Left hindlimb (tissue), 1 donor: Measurements from ENCODE around the gene CCN5.
"Not testable (repeated sequence)": the region's sequence is repeated elsewhere in the genome, so short reads cannot be mapped to it uniquely, and the experiment has no call there.

Experiments
- DNase-seq: peaks from one replicate; pipeline ENCODE4 v3.0.0-alpha.2; 2018

CCN5 gene

GRCh38 chr20:44714701-44715498, at the start of gene CCN5:
CCN5 (plus strand) TSS chr20:44715369; CDS start chr20:44715391, 22 bp downstream.
- DNase-seq, result peak; percentile 88

DNA sequence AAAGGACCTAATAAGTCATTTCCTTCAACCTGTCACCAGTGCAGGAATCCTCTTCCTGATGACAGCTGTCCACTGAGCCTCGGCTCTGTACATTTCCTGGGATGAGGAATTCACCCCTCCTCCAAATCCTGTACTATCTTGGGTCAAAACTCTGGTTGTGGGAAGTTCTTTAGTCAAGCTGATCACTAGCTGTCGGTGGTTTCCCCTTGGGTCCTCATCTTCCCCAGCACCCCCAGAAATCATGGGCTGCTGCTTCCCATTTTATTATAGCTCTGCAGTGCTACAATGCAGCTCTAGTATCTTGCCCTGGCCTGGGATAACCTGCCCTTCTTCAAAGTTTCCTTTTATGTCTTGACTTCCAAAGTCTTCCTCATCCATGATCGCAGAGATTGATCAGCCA, 49.1 kb upstream of the CCN5 start:
- no peak for DNase-seq

- DNase-seq, result not testable (repeated sequence)
These were observed 44.3 kb upstream of the CCN5 start for GRCh38 chr20:44670851-44671250.

- not testable (repeated sequence) for DNase-seq
These were observed 43.6 kb upstream of the CCN5 start for GRCh38 chr20:44671541-44671940.

- DNase-seq, result not testable (repeated sequence)
These were observed 42.8 kb upstream of the CCN5 start for GRCh38 chr20:44672318-44672902.

DNA sequence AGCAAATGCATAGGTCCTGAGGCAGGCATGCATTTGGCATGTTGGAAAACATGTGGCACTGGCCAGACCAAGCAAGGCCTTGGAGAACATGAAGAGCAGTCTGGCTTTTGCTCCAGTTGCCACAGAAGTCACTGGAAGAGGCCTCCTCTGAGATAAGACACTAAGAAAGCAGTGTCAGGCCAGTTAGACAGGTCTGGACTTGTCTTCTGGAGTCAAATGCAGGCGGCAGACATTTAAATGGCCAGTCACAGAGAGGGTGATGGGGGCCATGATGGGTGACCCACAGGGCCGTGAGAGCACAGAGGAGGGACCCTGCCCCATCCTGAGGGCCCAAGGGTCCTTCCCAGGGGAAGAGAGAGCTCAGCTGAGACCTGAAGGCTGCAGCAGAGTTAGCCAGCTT, 36.9 kb upstream of the CCN5 start:
- DNase-seq, result no peak

GRCh38 chr20:44678990-44679611, 36.1 kb upstream of the CCN5 start:
- DNase-seq, result no peak

- no peak for DNase-seq
These were observed 33.2 kb upstream of the CCN5 start for GRCh38 chr20:44681796-44682566.

DNA sequence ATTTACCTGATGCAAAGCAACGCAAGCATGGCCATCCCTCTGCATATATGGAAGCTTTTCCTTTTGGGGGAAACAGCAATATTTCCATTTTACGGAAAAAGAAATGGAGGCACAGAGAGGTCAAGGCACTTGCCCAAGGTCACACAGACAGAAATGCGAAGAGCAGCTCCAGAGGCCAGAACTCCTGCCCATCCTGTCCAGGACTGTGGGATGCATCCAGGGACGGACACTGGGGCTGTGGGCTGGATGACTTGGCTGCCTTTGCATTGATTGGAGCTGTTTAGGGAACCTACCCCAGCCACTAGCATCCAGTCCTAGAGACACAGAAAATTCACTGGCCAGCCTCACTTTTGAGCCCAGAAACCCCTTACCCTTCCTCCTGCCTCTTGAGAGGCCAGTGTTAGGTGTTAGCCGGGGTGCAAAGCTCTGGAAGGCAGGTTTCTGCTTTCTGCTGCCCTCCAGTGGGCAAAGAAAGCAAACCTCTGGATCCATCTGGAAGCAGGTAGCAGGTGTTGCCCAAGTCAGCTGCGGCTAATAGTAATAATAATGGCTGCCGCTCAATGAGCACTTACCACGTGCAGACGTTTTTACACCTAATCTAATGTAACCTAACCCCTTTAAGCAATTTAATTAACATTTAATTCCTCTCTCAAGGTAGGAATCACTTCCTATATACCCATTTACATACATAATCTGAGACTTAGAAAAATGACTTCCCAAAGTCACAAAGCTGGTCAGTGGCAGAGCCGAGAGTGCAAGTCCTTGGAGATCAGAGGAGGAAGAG, 31.7 kb upstream of the CCN5 start:
- DNase-seq, result no peak

- DNase-seq, result no peak
These were observed 30.9 kb upstream of the CCN5 start for GRCh38 chr20:44684047-44684967.

DNA sequence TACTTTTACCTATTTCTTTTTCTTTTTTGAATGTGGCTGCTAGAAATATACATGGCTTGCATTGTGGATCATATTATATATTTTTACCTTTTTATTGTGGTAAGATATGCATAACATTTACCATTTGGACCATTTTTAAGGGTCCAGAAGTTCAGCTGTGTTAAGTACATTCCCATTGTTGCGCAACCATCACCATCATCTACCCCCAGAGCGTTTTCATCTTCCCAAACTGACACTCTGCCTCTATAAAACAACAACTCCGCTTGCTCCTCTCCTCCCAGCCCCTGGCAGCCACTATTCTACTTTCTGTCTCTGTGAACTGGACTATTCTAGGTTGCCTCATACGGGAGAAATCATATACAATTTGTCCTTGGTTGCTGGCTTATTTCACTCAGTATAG, 28.2 kb upstream of the CCN5 start:
- no peak for DNase-seq

DNA sequence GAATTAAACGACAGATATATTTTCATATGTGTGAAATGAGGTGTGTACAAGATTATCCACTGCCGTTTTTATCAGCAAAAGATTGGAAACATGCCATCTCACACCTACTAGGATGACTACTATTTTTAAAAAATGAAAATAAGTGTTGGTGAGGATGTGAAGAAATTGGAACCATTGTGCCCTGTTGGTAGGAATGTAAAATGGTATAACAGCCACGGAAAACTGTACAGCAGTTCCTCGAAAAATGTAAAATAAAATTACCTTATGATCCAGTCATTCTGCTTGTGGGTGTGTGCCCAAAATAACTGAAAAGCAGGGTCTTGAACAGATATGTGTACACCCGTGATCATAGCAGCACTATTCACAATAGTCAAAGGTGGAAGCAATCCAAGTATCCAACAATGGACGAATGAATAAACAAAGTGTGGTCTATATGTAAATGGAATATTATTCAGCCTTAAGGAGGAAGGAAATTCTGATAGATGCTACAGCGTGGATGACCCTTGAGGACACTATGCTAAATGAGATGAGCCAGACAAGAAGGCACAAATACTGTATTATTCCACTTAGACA, 27.0 kb upstream of the CCN5 start:
- DNase-seq, result no peak

GRCh38 chr20:44689809-44690208, 25.4 kb upstream of the CCN5 start:
- no peak for DNase-seq

- no peak for DNase-seq
These were observed 24.3 kb upstream of the CCN5 start for GRCh38 chr20:44690781-44691423.

- DNase-seq, result peak; percentile 71
These were observed 23.4 kb upstream of the CCN5 start for GRCh38 chr20:44691424-44692423.

- DNase-seq, result no peak
These were observed 22.2 kb upstream of the CCN5 start for GRCh38 chr20:44692932-44693480.

DNA sequence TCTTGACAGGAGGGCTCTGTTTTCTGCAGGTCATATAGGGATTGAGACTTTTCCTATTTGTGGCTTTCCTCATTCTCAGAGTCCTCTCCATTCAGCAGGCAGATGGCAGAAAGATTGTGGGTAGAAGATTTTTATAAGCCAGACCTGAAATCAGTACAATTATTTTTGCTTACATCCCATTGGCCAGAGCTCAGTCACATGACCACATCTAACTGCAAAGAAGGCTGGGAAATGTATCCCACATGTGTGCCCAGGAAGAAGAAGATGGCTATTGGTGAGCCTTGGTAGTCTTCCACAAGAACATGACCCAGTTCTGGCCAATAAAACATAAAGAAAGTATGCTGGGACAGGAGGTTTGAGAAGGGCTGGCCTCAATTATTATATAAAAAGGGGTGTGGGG, 21.5 kb upstream of the CCN5 start:
- no peak for DNase-seq

DNA sequence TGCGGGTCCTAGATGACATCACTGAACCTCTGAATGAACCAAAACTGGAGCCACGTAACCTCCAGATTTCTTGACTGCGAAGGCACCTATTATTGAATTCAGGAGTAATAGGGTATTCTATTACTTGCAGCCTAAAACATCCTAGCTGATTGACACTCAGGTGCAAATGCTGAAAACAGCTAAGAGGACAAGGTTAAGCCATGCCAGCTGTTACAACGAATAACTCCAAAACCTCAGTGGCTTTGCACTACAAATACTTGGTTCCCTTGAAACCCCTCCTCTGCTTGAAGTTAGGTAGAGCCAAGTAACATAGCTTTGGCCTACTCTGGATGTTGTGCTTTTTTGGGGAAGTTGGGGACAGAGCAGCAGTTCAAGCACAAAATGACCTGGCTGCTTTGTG, 21.0 kb upstream of the CCN5 start:
- DNase-seq, result no peak

DNA sequence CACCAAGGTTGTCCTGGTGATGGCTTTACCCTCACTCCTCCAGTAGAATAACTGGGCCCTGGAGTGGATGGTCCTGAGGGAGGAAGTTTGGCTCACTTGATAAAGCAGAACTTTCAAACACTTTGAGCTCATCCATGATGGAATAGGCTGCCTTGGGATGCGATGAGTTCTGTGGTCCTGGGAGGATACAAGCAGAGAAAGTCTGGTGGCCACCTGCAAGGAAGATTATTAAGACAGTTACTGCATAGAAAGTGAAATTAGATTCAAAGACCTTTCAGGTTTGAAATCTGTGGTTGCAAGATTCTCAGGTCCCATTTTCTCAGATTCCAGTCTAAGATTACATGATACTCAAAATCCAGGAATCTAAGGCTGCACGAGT, 19.9 kb upstream of the CCN5 start:
- DNase-seq, result no peak
